GM23248 (cell line): ENCODE data around the gene UTP18.

Source experiments
- EZH2 ChIP-seq: fragments of 200-600 bp; sonication (generic); IDR thresholded peaks from 2 replicates; pipeline ENCODE4 v1.6.1; 2018; ENCODE audit warnings: antibody characterized with exemption, mild to moderate bottlenecking; ENCODE audit not compliant: insufficient read depth, poor library complexity, severe bottlenecking
- EZH2phosphoT487 ChIP-seq: fragments of 200-600 bp; sonication (generic); IDR thresholded peaks from 2 replicates; pipeline ENCODE4 v1.6.1; 2018; ENCODE audit warnings: antibody characterized with exemption, moderate library complexity, mild to moderate bottlenecking, low read depth; ENCODE audit not compliant: insufficient read depth

GRCh38 chr17:51231999-51232398 lies 28.3 kb upstream of the UTP18 start:
- TF ChIP-seq EZH2 (no peak), EZH2phosphoT487 (no peak)
